Suprapubic skin (tissue), 4 donors: ENCODE measurements around the gene SLX9.

Source experiments
- CTCF ChIP-seq, 2 donors: fragments of 200-600 bp in 1 of 2; fragments of 450-650 bp in 1 of 2; sonication (generic) in 1 of 2; IDR thresholded peaks; one replicate each; pipeline ENCODE4 v1.5.1; 2016 to 2019; ENCODE audit warnings: antibody characterized with exemption in 2 of 2, mild to moderate bottlenecking in 1 of 2, moderate library complexity in 1 of 2
- POLR2A ChIP-seq, 2 donors: fragments of 450-650 bp; IDR thresholded peaks; one replicate each; pipeline ENCODE4 v1.6.1; 2017; ENCODE audit warnings: antibody characterized with exemption in 2 of 2, mild to moderate bottlenecking in 2 of 2, moderate library complexity in 2 of 2
- POLR2AphosphoS5 ChIP-seq, 3 donors: sonication (generic); formaldehyde crosslinking; IDR thresholded peaks; one replicate each; pipeline ENCODE4 v1.6.1; 2017; ENCODE audit warnings: antibody characterized with exemption in 3 of 3

GRCh38 chr21:45012662-45013259 is 72.9 kb downstream of the SLX9 start:
- no peak for TF ChIP-seq CTCF (IDR thresholded peaks at IDR 0.05)
- TF ChIP-seq POLR2AphosphoS5 (IDR thresholded peaks at IDR 0.05) = no peak
- no peak for TF ChIP-seq POLR2A (IDR thresholded peaks at IDR 0.05)
